WTC11 (cell line): ENCODE measurements around the gene TACR2. TPM values are rescaled to one million over a fixed set of nuclear protein-coding genes. Genes with fewer than 3 reads are reported as not detected.

Experiments
- ATAC-seq: fragments of 200-7000 bp; cut with Tn5 transposase; 2 replicates; pipeline ENCODE4 v1.10.0; 2021; ENCODE audit warnings: mild to moderate bottlenecking, moderate library complexity
- CTCF ChIA-PET: fragments of 300-600 bp; sonication (Branson Sonifier 250); formaldehyde crosslinking; loops from one replicate; lab custom pipeline; 2021; ENCODE audit warnings: antibody characterized with exemption; lab: Charles Lee
- POLR2A ChIA-PET: fragments of 350-600 bp; sonication (Branson Sonifier 250); formaldehyde crosslinking; loops from one replicate; lab custom pipeline; 2021; ENCODE audit warnings: antibody characterized with exemption; lab: Charles Lee
- DNase-seq: peaks from one replicate; pipeline ENCODE4 v3.0.0; 2021; ENCODE audit warnings: low spot score
- H3K27ac Mint-ChIP-seq: 2 replicates; pipeline ENCODE4 v1.8.0; 2021; ENCODE audit warnings: mixed read lengths
- H3K27me3 Mint-ChIP-seq: 2 replicates; pipeline ENCODE4 v1.8.0; 2021; ENCODE audit warnings: low read depth, mild to moderate bottlenecking, moderate library complexity, mixed read lengths
- H3K36me3 Mint-ChIP-seq: 2 replicates; pipeline ENCODE4 v1.8.0; 2021; ENCODE audit warnings: mixed read lengths
- H3K4me1 Mint-ChIP-seq: 2 replicates; pipeline ENCODE4 v1.8.0; 2022; ENCODE audit warnings: mixed read lengths
- H3K4me3 Mint-ChIP-seq: 2 replicates; pipeline ENCODE4 v1.8.0; 2021; ENCODE audit warnings: mild to moderate bottlenecking, moderate library complexity, mixed read lengths
- H3K9me3 Mint-ChIP-seq: 2 replicates; pipeline ENCODE4 v1.8.0; 2021; ENCODE audit warnings: mixed read lengths
- AR ChIP-seq: fragments of 250-450 bp; sonication (Bioruptor Pico); IDR thresholded peaks from 2 replicates; pipeline ENCODE4 v1.9.0; 2021; ENCODE audit warnings: mild to moderate bottlenecking
- ATF2 ChIP-seq: sonication (generic); formaldehyde crosslinking; IDR thresholded peaks from 2 replicates; pipeline ENCODE4 v1.8.1; 2022; ENCODE audit warnings: low read depth, missing genetic modification reagents, borderline replicate concordance
- CREB1 ChIP-seq: sonication (generic); formaldehyde crosslinking; IDR thresholded peaks from 2 replicates; pipeline ENCODE4 v1.8.0; 2023; ENCODE audit warnings: mild to moderate bottlenecking, missing genetic modification reagents
- EMX1 ChIP-seq: fragments of 250-450 bp; sonication (Bioruptor Pico); IDR thresholded peaks from 2 replicates; pipeline ENCODE4 v1.8.0; 2021; ENCODE audit warnings: mild to moderate bottlenecking
- FOXP1 ChIP-seq: sonication (generic); formaldehyde crosslinking; IDR thresholded peaks from 2 replicates; pipeline ENCODE4 v1.8.0; 2022; ENCODE audit warnings: missing genetic modification reagents, mild to moderate bottlenecking, moderate library complexity, borderline replicate concordance
- JUN ChIP-seq: sonication (generic); formaldehyde crosslinking; IDR thresholded peaks from 2 replicates; pipeline ENCODE4 v1.8.0; 2023; ENCODE audit warnings: mild to moderate bottlenecking, missing genetic modification reagents
- MAX ChIP-seq: sonication (generic); formaldehyde crosslinking; IDR thresholded peaks from 2 replicates; pipeline ENCODE4 v1.8.0; 2022; ENCODE audit warnings: mild to moderate bottlenecking, missing genetic modification reagents
- MXD4 ChIP-seq: fragments of 250-450 bp; sonication (Bioruptor Pico); IDR thresholded peaks from 2 replicates; pipeline ENCODE4 v1.8.0; 2021; ENCODE audit warnings: mild to moderate bottlenecking, moderate library complexity, borderline replicate concordance
- NFYB ChIP-seq: sonication (generic); formaldehyde crosslinking; conservative IDR thresholded peaks from 2 replicates; pipeline ENCODE4 v1.8.0; 2022; ENCODE audit warnings: low read depth, missing genetic modification reagents
- NR3C1 ChIP-seq: sonication (generic); formaldehyde crosslinking; conservative IDR thresholded peaks from 2 replicates; pipeline ENCODE4 v1.8.1; 2023; ENCODE audit warnings: low read depth, mild to moderate bottlenecking, missing genetic modification reagents
- SP1 ChIP-seq: sonication (generic); formaldehyde crosslinking; conservative IDR thresholded peaks from 2 replicates; pipeline ENCODE4 v1.8.1; 2022; ENCODE audit warnings: missing genetic modification reagents
- ZBTB21 ChIP-seq: sonication (generic); formaldehyde crosslinking; IDR thresholded peaks from 2 replicates; pipeline ENCODE4 v1.8.1; 2023; ENCODE audit warnings: mild to moderate bottlenecking, missing genetic modification reagents, borderline replicate concordance
- ZNF219 ChIP-seq: sonication (generic); formaldehyde crosslinking; IDR thresholded peaks from 2 replicates; pipeline ENCODE4 v1.8.0; 2023; ENCODE audit warnings: missing genetic modification reagents, mild to moderate bottlenecking, borderline replicate concordance
- ZNF317 ChIP-seq: sonication (generic); formaldehyde crosslinking; IDR thresholded peaks from 2 replicates; pipeline ENCODE4 v1.8.1; 2023; ENCODE audit warnings: low read depth, mild to moderate bottlenecking, moderate library complexity, missing genetic modification reagents, borderline replicate concordance
- ZNF423 ChIP-seq: fragments of 250-450 bp; sonication (Bioruptor Pico); IDR thresholded peaks from 2 replicates; pipeline ENCODE4 v2.1.2; 2022; ENCODE audit warnings: mild to moderate bottlenecking, moderate library complexity
- ZNF532 ChIP-seq: fragments of 250-450 bp; sonication (Bioruptor Pico); IDR thresholded peaks from 2 replicates; pipeline ENCODE4 v1.9.0; 2021; ENCODE audit warnings: mild to moderate bottlenecking, borderline replicate concordance
- ZNF671 ChIP-seq: fragments of 250-450 bp; sonication (Bioruptor Pico); IDR thresholded peaks from 2 replicates; pipeline ENCODE4 v1.8.0; 2021; ENCODE audit warnings: mild to moderate bottlenecking
- total RNA-seq: library from RNA; stranded (reverse); gene quantifications from 3 replicates; pipeline ENCODE4 v1.2.3, GENCODE V29; 2021

TACR2 gene
- total RNA-seq, 1 experiment from 2014 or later = 0.20 TPM

- no peak for TF ChIP-seq CREB1
- TF ChIP-seq ATF2 (CRISPR knock-in tag) = no peak
- TF ChIP-seq ZNF671 (CRISPR knock-in tag) = 0 out of 2 replicates have a peak, but pooled peaks have one; percentile 24
- TF ChIP-seq SP1 (CRISPR knock-in tag) = 0 out of 2 replicates have a peak, but pooled peaks have one; percentile 42
- 0 out of 2 replicates have a peak, but pooled peaks have one; percentile 22 for TF ChIP-seq MAX (CRISPR knock-in tag)
- peak; percentile 75 for TF ChIP-seq ZNF423 (CRISPR knock-in tag)
- Mint-ChIP-seq H3K27ac (peak overlapping the region; percentile 98), H3K4me3 (no peak overlapping the region; the same call in 1 of the 2 replicates), H3K36me3 (peaks cover 71% of the 10 kb centered on the region), H3K9me3 (peaks cover 4% of the 10 kb centered on the region; the same call in 1 of the 2 replicates), H3K4me1 (peaks cover 42% of the 10 kb centered on the region), H3K27me3 (no peaks in the 10 kb centered on the region)
- DNase-seq = peak; percentile 59
- ChIA-PET CTCF (interaction anchor here (0.7 to 3.0 kb wide), 17 partner anchors 9 to 167 kb away, joined by 3 to 31 read pairs (median 5); no protein-coding TSS in a partner anchor), POLR2A (interaction anchor here (0.9 to 1.8 kb wide), 8 partner anchors 14 to 77 kb away, joined by 3 to 7 read pairs (median 3); no protein-coding TSS in a partner anchor)
- peak; percentile 77 for ATAC-seq
Observed at GRCh38 chr10:69389827-69390490, 26.8 kb downstream of the TACR2 start.

- H3K27ac Mint-ChIP-seq = peak overlapping the region; percentile 98
- CTCF ChIA-PET = interaction anchor here (0.8 kb wide), 1 partner anchor 25 kb away, joined by 3 read pairs; no protein-coding TSS in a partner anchor
Observed at GRCh38 chr10:69388488-69388887, 28.2 kb downstream of the TACR2 start.

More at GRCh38 chr10:69388488-69388887, 28.2 kb downstream of the TACR2 start:
- no peak overlapping the region for H3K4me3 Mint-ChIP-seq
- POLR2A ChIA-PET = no interaction called here
- peaks cover 42% of the 10 kb centered on the region for H3K4me1 Mint-ChIP-seq
- ATAC-seq = no peak
- no peaks in the 10 kb centered on the region for H3K27me3 Mint-ChIP-seq
- H3K36me3 Mint-ChIP-seq = peaks cover 74% of the 10 kb centered on the region
- H3K9me3 Mint-ChIP-seq = peaks cover 4% of the 10 kb centered on the region; the same call in 1 of the 2 replicates
- TF ChIP-seq JUN (CRISPR knock-in tag) (no peak), ZNF219 (CRISPR knock-in tag) (no peak), NR3C1 (CRISPR knock-in tag) (no peak), AR (CRISPR knock-in tag) (no peak), ZNF532 (CRISPR knock-in tag) (no peak), EMX1 (CRISPR knock-in tag) (no peak), ZBTB21 (no peak), MXD4 (CRISPR knock-in tag) (no peak), NFYB (CRISPR knock-in tag) (no peak), ZNF317 (CRISPR knock-in tag) (no peak), FOXP1 (CRISPR knock-in tag) (no peak)
- no peak for DNase-seq
